GM12878 (cell line): ENCODE measurements around the gene CPNE6. TPM values are rescaled to one million over a fixed set of nuclear protein-coding genes. Genes with fewer than 3 reads are reported as not detected.
A peak's percentile ranks its signal among the peaks of the same experiment; 100 is the strongest.

Experiments
- BRCA1 ChIP-seq: IDR thresholded peaks from 2 replicates; pipeline ENCODE4 v1.6.1; 2011; ENCODE audit warnings: low read depth, low read length, improper control_type of control experiment
- CBX3 ChIP-seq: fragments of 200-600 bp; sonication (generic); IDR thresholded peaks from 2 replicates; pipeline ENCODE4 v1.6.1; 2016; ENCODE audit warnings: low read depth, borderline replicate concordance
- CREB1 ChIP-seq: IDR thresholded peaks from 2 replicates; pipeline ENCODE4 v1.6.1; 2012; ENCODE audit warnings: low read depth, mild to moderate bottlenecking, inconsistent platforms
- E2F4 ChIP-seq: IDR thresholded peaks from 2 replicates; pipeline ENCODE4 v1.6.1; 2012; ENCODE audit warnings: low read depth, low read length, improper control_type of control experiment
- E2F8 ChIP-seq: fragments of 450-650 bp; IDR thresholded peaks from 2 replicates; pipeline ENCODE4 v1.6.1; 2018; ENCODE audit warnings: mild to moderate bottlenecking, low read depth, moderate library complexity; ENCODE audit not compliant: partially characterized antibody
- EP300 ChIP-seq, 2 experiments: fragments of 150-350 bp in 1 of 2; IDR thresholded peaks; 2 replicates each; pipeline ENCODE4 v1.6.1; 2011 to 2012; ENCODE audit warnings: low read depth in 2 of 2, low read length in 2 of 2, borderline replicate concordance in 1 of 2, improper control_type of control experiment in 1 of 2, inconsistent platforms in 1 of 2; ENCODE audit not compliant: control insufficient read depth in 1 of 2
- EZH2 ChIP-seq: IDR thresholded peaks from 2 replicates; pipeline ENCODE4 v1.6.1; 2012; ENCODE audit warnings: low read depth, mild to moderate bottlenecking, control low read depth, inconsistent platforms, low read length, borderline replicate concordance; ENCODE audit not compliant: control insufficient read depth
- FOS ChIP-seq: IDR thresholded peaks from 3 replicates; pipeline ENCODE4 v1.6.1; 2011; ENCODE audit warnings: borderline replicate concordance; ENCODE audit not compliant: insufficient read length; ENCODE audit errors: extremely low read depth
- GATAD2B ChIP-seq: fragments of 450-650 bp; conservative IDR thresholded peaks from 2 replicates; pipeline ENCODE4 v1.6.1; 2017; ENCODE audit warnings: low read depth, mild to moderate bottlenecking, moderate library complexity
- JUNB ChIP-seq: IDR thresholded peaks from 2 replicates; pipeline ENCODE4 v1.6.1; 2016; ENCODE audit warnings: antibody characterized with exemption, mild to moderate bottlenecking
- MEF2A ChIP-seq: IDR thresholded peaks from 2 replicates; pipeline ENCODE4 v1.6.1; 2011; ENCODE audit warnings: low read depth, mild to moderate bottlenecking, low read length, moderate library complexity; ENCODE audit not compliant: insufficient read depth
- MYB ChIP-seq: fragments of 150-350 bp; IDR thresholded peaks from 2 replicates; pipeline ENCODE4 v1.6.1; 2014; ENCODE audit warnings: mild to moderate bottlenecking, low read depth, low read length, borderline replicate concordance
- NFXL1 ChIP-seq: fragments of 450-650 bp; IDR thresholded peaks from 2 replicates; pipeline ENCODE4 v1.6.1; 2017; ENCODE audit warnings: antibody characterized with exemption, mild to moderate bottlenecking, borderline replicate concordance
- POLR2AphosphoS5 ChIP-seq: IDR thresholded peaks from 2 replicates; pipeline ENCODE4 v1.6.1; 2011; ENCODE audit warnings: mild to moderate bottlenecking, low read length, inconsistent platforms
- POU2F2 ChIP-seq: IDR thresholded peaks from 3 replicates; pipeline ENCODE4 v1.6.1; 2011; ENCODE audit warnings: low read depth, mild to moderate bottlenecking, low read length, borderline replicate concordance
- PRDM15 ChIP-seq: fragments of 450-650 bp; formaldehyde crosslinking; IDR thresholded peaks from 2 replicates; pipeline ENCODE4 v1.4.0; 2020; ENCODE audit warnings: mild to moderate bottlenecking, moderate library complexity
- RBBP5 ChIP-seq: fragments of 200-600 bp; sonication (generic); conservative IDR thresholded peaks from 2 replicates; pipeline ENCODE4 v1.6.1; 2016
- SMAD1 ChIP-seq: fragments of 450-650 bp; IDR thresholded peaks from 2 replicates; pipeline ENCODE4 v1.6.1; 2018; ENCODE audit warnings: mild to moderate bottlenecking, low read depth; ENCODE audit not compliant: partially characterized antibody
- YBX1 ChIP-seq: fragments of 450-650 bp; IDR thresholded peaks from 2 replicates; pipeline ENCODE4 v1.6.1; 2016; ENCODE audit warnings: antibody characterized with exemption
- YY1 ChIP-seq: IDR thresholded peaks from 2 replicates; pipeline ENCODE4 v1.6.1; 2011; ENCODE audit warnings: low read depth, mild to moderate bottlenecking, low read length
- ZBED1 ChIP-seq: IDR thresholded peaks from 2 replicates; pipeline ENCODE4 v1.6.1; 2016; ENCODE audit warnings: borderline replicate concordance
- polyA plus RNA-seq, 11 experiments: library from polyadenylated mRNA; depleted of rRNA in 4 of 11; unstranded in 6 of 11; stranded (reverse) in 5 of 11; fragments of >200 nt; fragmentation: Nextera tagmentation in 4 of 11; fragmentation: Illumina TruSeq in 1 of 11; extraction: Ambion mirVana in 4 of 11; extraction: Trizol in 1 of 11; gene quantifications; 1 replicate in 1 of 11; 2 replicates in 10 of 11; pipeline versions ENCODE4 v1.2.1 to v1.2.3, GENCODE V29; 2011 to 2016; ENCODE audit warnings: inconsistent platforms in 2 of 11, missing spikeins in 2 of 11, low read depth in 1 of 11
- total RNA-seq, 4 experiments: library from RNA; depleted of rRNA in 3 of 4; stranded (reverse); fragments of >200 nt in 3 of 4; fragmentation: Illumina TruSeq in 1 of 4; extraction: Trizol in 1 of 4; gene quantifications; 2 replicates each; pipeline versions ENCODE4 v1.2.1 to v1.2.3, GENCODE V29; 2013 to 2021

CPNE6 gene
- total and polyA plus RNA-seq, 10 of the 15 experiments (the other 5 are each of a cell fraction or from before 2014, with no cell fraction given): 0.06 to 0.43 (median 0.18) TPM; not detected in 3

GRCh38 chr14:24114532-24115421 lies 43.4 kb downstream of the CPNE6 start, which contains the start of the genes DCAF11 and NRL (continued):
- TF ChIP-seq PRDM15: no peak
- TF ChIP-seq POLR2AphosphoS5: peak; percentile 63
- TF ChIP-seq RBBP5: no peak
- TF ChIP-seq CBX3: no peak
- TF ChIP-seq YBX1: no peak
- peak; percentile 71 for TF ChIP-seq BRCA1
- TF ChIP-seq YY1: 0 out of 2 replicates have a peak, but pooled peaks have one; percentile 18
- no peak for TF ChIP-seq EP300 (IDR thresholded peaks at IDR 0.05; ENCODE audit: borderline replicate concordance in 1 of 2, control insufficient read depth in 1 of 2, low read depth in 2 of 2, low read length in 2 of 2)
- TF ChIP-seq JUNB: no peak
- peak; percentile 88 for TF ChIP-seq GATAD2B
- no peak for TF ChIP-seq EZH2
- TF ChIP-seq POU2F2: no peak
- TF ChIP-seq E2F8: no peak
- 0 out of 2 replicates have a peak, but pooled peaks have one; percentile 44 for TF ChIP-seq E2F4
- TF ChIP-seq FOS: peak; percentile 94
- peak; percentile 95 for TF ChIP-seq CREB1
- no peak for TF ChIP-seq SMAD1
- peak; percentile 64; the same call in 1 of the 2 replicates for TF ChIP-seq ZBED1
- TF ChIP-seq MEF2A: no peak
- TF ChIP-seq NFXL1: no peak
- TF ChIP-seq MYB: no peak
